GM10266 (cell line): ENCODE measurements around the gene RGS12.

ENCODE experiments used
- DNase-seq: peaks from one replicate; pipeline ENCODE4 v3.0.0; 2012; ENCODE audit errors: extremely low spot score
- CTCF ChIP-seq: IDR thresholded peaks from 2 replicates; pipeline ENCODE4 v1.5.1; 2012; ENCODE audit warnings: mild to moderate bottlenecking, low read depth; ENCODE audit not compliant: control insufficient read depth, insufficient read depth; ENCODE audit errors: missing control alignments

Gene RGS12

GRCh38 chr4:3317011-3317655 lies 24.3 kb downstream of the RGS12 start:
- DNase-seq, result no peak
- TF ChIP-seq CTCF, result no peak

GRCh38 chr4:3317656-3318211 lies 24.9 kb downstream of the RGS12 start:
- TF ChIP-seq CTCF, result no peak
- no peak for DNase-seq

- DNase-seq, result no peak
- TF ChIP-seq CTCF, result no peak
Measured at GRCh38 chr4:3318561-3319021, 25.8 kb downstream of the RGS12 start.

- DNase-seq, result no peak
- no peak for TF ChIP-seq CTCF
Measured at GRCh38 chr4:3320361-3321023, 27.7 kb downstream of the RGS12 start.

- TF ChIP-seq CTCF, result no peak
- DNase-seq, result no peak
Measured at GRCh38 chr4:3321295-3321889, 28.6 kb downstream of the RGS12 start.

- no peak for DNase-seq
- no peak for TF ChIP-seq CTCF
Measured at GRCh38 chr4:3322059-3322550, 29.3 kb downstream of the RGS12 start.
